GM12891 (cell line): ENCODE data around the gene FASTKD3.

ENCODE experiments used
- PAX5 ChIP-seq: IDR thresholded peaks from 2 replicates; pipeline ENCODE4 v1.6.1; 2011; ENCODE audit warnings: low read length, moderate library complexity, mild to moderate bottlenecking; ENCODE audit not compliant: insufficient read depth, severe bottlenecking
- POLR2A ChIP-seq: IDR thresholded peaks from 2 replicates; pipeline ENCODE4 v1.6.1; 2011; ENCODE audit warnings: low read depth, low read length, control low read depth
- POLR2AphosphoS5 ChIP-seq: IDR thresholded peaks from 2 replicates; pipeline ENCODE4 v1.6.1; 2011; ENCODE audit warnings: low read depth, low read length, control low read depth
- TAF1 ChIP-seq: IDR thresholded peaks from 2 replicates; pipeline ENCODE4 v1.6.1; 2011; ENCODE audit warnings: low read depth, low read length, control low read depth

DNA sequence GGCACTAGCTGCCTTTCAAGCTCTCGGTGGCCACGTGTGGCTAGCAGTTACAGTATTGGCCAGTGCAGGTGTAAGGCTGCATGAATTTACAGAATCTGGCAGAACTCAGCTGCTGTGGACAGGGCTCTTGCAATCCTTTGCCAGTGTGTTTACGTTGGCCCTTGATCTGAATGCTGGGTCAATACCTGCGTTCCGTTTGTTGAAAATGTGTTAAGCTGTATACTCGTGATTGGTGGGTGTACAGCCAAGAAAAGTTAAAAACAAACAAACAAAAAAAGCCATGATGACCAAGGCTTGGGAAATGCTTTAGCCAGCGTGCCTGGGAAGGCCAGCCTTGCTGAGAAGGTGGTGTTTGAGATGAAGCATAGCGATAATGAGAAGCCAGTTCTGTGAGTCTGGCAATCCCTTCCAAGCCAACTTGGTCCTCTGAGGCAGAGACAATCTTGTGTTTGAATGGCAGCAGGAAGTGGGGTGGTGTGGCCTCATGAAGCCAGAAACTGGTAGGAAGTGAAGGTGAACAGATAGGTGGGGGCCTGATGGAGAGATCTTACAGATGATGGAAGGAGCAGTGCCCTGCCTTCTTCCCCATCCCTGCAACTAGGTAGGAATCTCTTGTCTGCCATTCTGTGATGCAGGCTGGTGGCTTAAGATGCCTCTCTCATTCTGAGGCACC lies 17.1 kb downstream of the FASTKD3 start:
- no peak for TF ChIP-seq POLR2AphosphoS5
- no peak for TF ChIP-seq POLR2A
- no peak for TF ChIP-seq PAX5
- TF ChIP-seq TAF1 = no peak
